Endothelial cell of umbilical vein (primary cell): ENCODE data around the gene TJP1. TPM values are rescaled to one million over a fixed set of nuclear protein-coding genes. Genes with fewer than 3 reads are reported as not detected.

ENCODE experiments used
- BruUV-seq: library from RNA; stranded (reverse); fragments of 400-500 nt; replicated peaks from 2 replicates; lab custom pipeline; 2021; lab: Mats Ljungman, UMichigan
- CTCF ChIA-PET: fragments of 300-600, 350-600 bp; sonication (Branson Sonifier 250); formaldehyde crosslinking; loops from one replicate; lab custom pipeline; 2021; ENCODE audit warnings: antibody characterized with exemption, inconsistent platforms; lab: Charles Lee
- POLR2A ChIA-PET: fragments of 300-600, 350-600 bp; sonication (Branson Sonifier 250); formaldehyde crosslinking; loops from one replicate; lab custom pipeline; 2021; ENCODE audit warnings: antibody characterized with exemption, inconsistent platforms; lab: Charles Lee
- DNase-seq: peaks from one replicate; pipeline ENCODE4 v3.0.0-alpha.2; 2011; ENCODE audit warnings: low read depth, low spot score
- FAIRE-seq: peaks from 2 replicates; lab custom pipeline; 2011; peaks lifted over from hg19 to GRCh38; lab: Jason Lieb, UNC
- H2AFZ ChIP-seq: 2 replicates; pipeline ENCODE4 v1.6.0; 2012; ENCODE audit warnings: low read depth, low read length, control low read depth, inconsistent platforms
- H3K27ac ChIP-seq: 2 replicates; pipeline ENCODE4 v1.5.1; 2011; ENCODE audit warnings: low read depth, mild to moderate bottlenecking, control low read depth, low read length, moderate library complexity; ENCODE audit not compliant: insufficient read depth
- H3K27me3 ChIP-seq, 2 experiments: 2 replicates each; pipeline versions ENCODE4 v1.6.0 to v1.6.1; 2011; ENCODE audit warnings: low read length in 2 of 2, mixed read lengths in 1 of 2; ENCODE audit not compliant: control insufficient read depth in 2 of 2, insufficient read depth in 2 of 2
- H3K36me3 ChIP-seq, 2 experiments: 2 replicates in 1 of 2; 3 replicates in 1 of 2; pipeline ENCODE4 v1.5.1; 2011; ENCODE audit warnings: low read length in 2 of 2, mild to moderate bottlenecking in 1 of 2, moderate library complexity in 1 of 2; ENCODE audit not compliant: control insufficient read depth in 2 of 2, insufficient read depth in 2 of 2; ENCODE audit errors: extremely low read depth in 1 of 2
- H3K4me1 ChIP-seq: 3 replicates; pipeline ENCODE4 v1.5.1; 2011; ENCODE audit warnings: mild to moderate bottlenecking, low read length; ENCODE audit not compliant: control insufficient read depth, insufficient read depth; ENCODE audit errors: extremely low read depth
- H3K4me2 ChIP-seq: 2 replicates; pipeline ENCODE4 v1.6.1; 2011; ENCODE audit warnings: low read length, control low read depth, mixed read lengths; ENCODE audit not compliant: insufficient read depth
- H3K4me3 ChIP-seq, 3 experiments: fragments of 200-600 bp in 1 of 3; sonication (generic), shearing (Covaris generic) in 1 of 3; replicated peaks in 1 of 3; 2 replicates each; pipeline ENCODE4 v1.5.1; 2011 to 2016; ENCODE audit warnings: control low read depth in 3 of 3, low read length in 3 of 3, mild to moderate bottlenecking in 2 of 3, inconsistent platforms in 1 of 3, low read depth in 1 of 3, moderate library complexity in 1 of 3; ENCODE audit not compliant: insufficient read depth in 1 of 3
- H3K79me2 ChIP-seq: 2 replicates; pipeline ENCODE4 v1.6.0; 2012; ENCODE audit warnings: low read length, inconsistent platforms; ENCODE audit not compliant: control insufficient read depth, insufficient read depth
- H3K9ac ChIP-seq: replicated peaks from 2 replicates; pipeline ENCODE3; 2011; ENCODE audit warnings: low read length, control low read depth; ENCODE audit not compliant: insufficient read depth; ENCODE audit errors: extremely low read depth
- H3K9me1 ChIP-seq: replicated peaks from 3 replicates; pipeline ENCODE4 v1.6.0; 2011; ENCODE audit warnings: mild to moderate bottlenecking, low read length; ENCODE audit not compliant: control insufficient read depth, insufficient read depth; ENCODE audit errors: extremely low read depth
- H3K9me3 ChIP-seq: replicated peaks from 2 replicates; pipeline ENCODE4 v1.5.1; 2012; ENCODE audit warnings: low read length, inconsistent platforms; ENCODE audit not compliant: control insufficient read depth, insufficient read depth
- H4K20me1 ChIP-seq: replicated peaks from 2 replicates; pipeline ENCODE3; 2011; ENCODE audit warnings: mild to moderate bottlenecking, low read length; ENCODE audit not compliant: control insufficient read depth, insufficient read depth; ENCODE audit errors: extremely low read depth
- CTCF ChIP-seq, 2 donors: IDR thresholded peaks; 1 replicate in 1 of 2; 2 replicates in 1 of 2; pipeline ENCODE4 v1.5.1; 2011; ENCODE audit warnings: low read length in 2 of 2, mild to moderate bottlenecking in 2 of 2, moderate library complexity in 2 of 2, control low read depth in 1 of 2, inconsistent platforms in 1 of 2, low read depth in 1 of 2; ENCODE audit not compliant: insufficient read depth in 1 of 2; ENCODE audit errors: extremely low read depth in 1 of 2
- EZH2 ChIP-seq: IDR thresholded peaks from 2 replicates; pipeline ENCODE4 v1.6.1; 2012; ENCODE audit warnings: borderline replicate concordance, low read depth, mild to moderate bottlenecking, moderate library complexity, low read length, inconsistent platforms; ENCODE audit not compliant: severe bottlenecking
- FOS ChIP-seq: IDR thresholded peaks from 2 replicates; pipeline ENCODE4 v1.6.1; 2011; ENCODE audit warnings: mild to moderate bottlenecking, low read length, moderate library complexity, borderline replicate concordance; ENCODE audit not compliant: insufficient read depth
- GATA2 ChIP-seq: IDR thresholded peaks from 2 replicates; pipeline ENCODE4 v1.7.0; 2011; ENCODE audit warnings: low read depth, mild to moderate bottlenecking, moderate library complexity, mixed read lengths, low read length; ENCODE audit not compliant: insufficient read length, insufficient read depth
- JUN ChIP-seq: IDR thresholded peaks from 2 replicates; pipeline ENCODE4 v1.6.1; 2011; ENCODE audit warnings: borderline replicate concordance, low read depth; ENCODE audit not compliant: insufficient read length, insufficient read depth
- MAX ChIP-seq: IDR thresholded peaks from 2 replicates; pipeline ENCODE4 v1.6.1; 2011; ENCODE audit not compliant: insufficient read depth, insufficient read length
- MYC ChIP-seq: IDR thresholded peaks from one replicate; pipeline ENCODE4 v1.6.1; 2011; ENCODE audit warnings: mild to moderate bottlenecking, low read depth, low read length
- POLR2A ChIP-seq: IDR thresholded peaks from 2 replicates; pipeline ENCODE4 v1.6.1; 2012; ENCODE audit warnings: low read depth, mild to moderate bottlenecking, control low read depth, low read length
- POLR2AphosphoS5 ChIP-seq: IDR thresholded peaks from 2 replicates; pipeline ENCODE4 v1.6.1; 2012; ENCODE audit warnings: low read depth, mild to moderate bottlenecking, control low read depth, low read length, moderate library complexity; ENCODE audit not compliant: insufficient read depth
- dilution Hi-C: fragments of 300-500 bp; cut with MboI; formaldehyde crosslinking; loops from one replicate; pipeline ENCODE4 v1.15.0; 2019; ENCODE audit warnings: low sequenced_read_pairs; ENCODE audit not compliant: extremely low pct_ligation_motif_present
- intact Hi-C: fragments of 100-400 bp; cut with micrococcal nuclease; formaldehyde crosslinking; loops from one replicate; pipeline ENCODE4 v1.10.0; 2022
- polyA plus RNA-seq, 4 experiments: library from polyadenylated mRNA; depleted of rRNA in 3 of 4; stranded (reverse) in 3 of 4; unstranded in 1 of 4; fragments of >200 nt; gene quantifications; 2 replicates each; pipeline versions ENCODE4 v1.2.1 to v1.2.3, GENCODE V29; 2011 to 2012; ENCODE audit warnings: missing spikeins in 1 of 4
- total RNA-seq: library from RNA; stranded (reverse); gene quantifications from 2 replicates; pipeline ENCODE4 v1.2.3, GENCODE V29; 2021

TJP1 gene
- total and polyA plus RNA-seq, 2 donors (not counting 3 experiments of a cell fraction or from before 2014, with no cell fraction given) = 45.6 to 128 TPM

GRCh38 chr15:29812384-29812694 lies 9.9 kb downstream of the TJP1 start:
- no TSS peak for BruUV-seq
- TF ChIP-seq FOS = no peak
- no peak for TF ChIP-seq JUN
- H3K36me3 ChIP-seq = no peaks in the 10 kb centered on the region
- dilution Hi-C loops (no loop called here), intact Hi-C loops (no loop called here)
- no peak overlapping the region for H3K4me2 ChIP-seq
- FAIRE-seq (peak; percentile 59), DNase-seq (peak; percentile 54)
- peaks cover 99% of the 10 kb centered on the region for H3K79me2 ChIP-seq
- no peaks in the 10 kb centered on the region for H3K9me1 ChIP-seq
- ChIA-PET CTCF (interaction anchor here (1.1 to 1.7 kb wide), 4 partner anchors 9 to 114 kb away, joined by 3 to 4 read pairs (median 4); no protein-coding TSS in a partner anchor), POLR2A (no interaction called here)
- H3K27me3 ChIP-seq = no peaks in the 10 kb centered on the region
- H3K4me1 ChIP-seq = peaks cover 18% of the 10 kb centered on the region
- no peak overlapping the region for H2AFZ ChIP-seq
- no peaks in the 10 kb centered on the region for H3K9me3 ChIP-seq
- H3K4me3 ChIP-seq = no peak overlapping the region
- H3K9ac ChIP-seq = no peak overlapping the region
- H3K27ac ChIP-seq = no peak overlapping the region
- peaks cover 17% of the 10 kb centered on the region for H4K20me1 ChIP-seq

DNA sequence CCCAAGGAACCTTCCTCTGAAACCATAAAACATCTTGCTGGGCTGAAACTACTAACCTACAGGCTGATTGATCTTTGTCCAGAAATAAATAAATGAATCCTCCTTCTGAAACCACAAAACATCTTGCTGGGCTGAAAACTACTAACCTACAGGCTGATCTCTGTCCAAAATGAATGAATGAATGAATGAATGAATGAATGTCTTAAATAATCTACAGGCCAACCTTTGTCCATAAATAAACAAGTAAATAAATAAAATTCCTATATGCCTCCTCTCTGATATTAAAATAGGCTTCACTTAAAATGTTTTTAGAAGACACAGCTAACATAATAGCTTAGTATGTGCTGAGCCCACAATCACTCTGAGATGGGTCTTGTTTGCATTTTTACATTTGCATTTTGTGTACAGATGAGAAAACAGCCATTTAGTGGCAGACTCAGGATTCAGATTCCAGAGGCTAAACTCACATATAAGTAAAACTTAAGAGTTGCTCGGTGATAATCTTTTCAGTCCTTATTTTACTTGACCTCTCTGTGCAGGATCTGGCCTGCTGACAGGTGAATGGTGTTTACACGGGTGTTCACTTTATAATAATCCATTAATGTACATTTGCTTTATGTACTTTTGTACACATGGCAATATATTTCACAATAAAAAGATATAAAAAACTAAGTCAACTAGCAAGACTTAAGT lies 10.4 kb downstream of the TJP1 start:
- Histone ChIP-seq H2AFZ (no peak overlapping the region), H3K27me3 (no peaks in the 10 kb centered on the region), H4K20me1 (peaks cover 18% of the 10 kb centered on the region), H3K4me2 (no peak overlapping the region), H3K79me2 (peaks cover 99% of the 10 kb centered on the region), H3K9ac (no peak overlapping the region), H3K4me1 (peaks cover 18% of the 10 kb centered on the region), H3K9me1 (no peaks in the 10 kb centered on the region), H3K36me3 (no peaks in the 10 kb centered on the region), H3K9me3 (no peaks in the 10 kb centered on the region), H3K4me3 (no peak overlapping the region), H3K27ac (no peak overlapping the region)
- ChIA-PET CTCF (interaction anchor here (1.1 to 1.7 kb wide), 3 partner anchors 10 to 64 kb away, joined by 3 to 4 read pairs (median 3); no protein-coding TSS in a partner anchor), POLR2A (no interaction called here)
- no TSS peak for BruUV-seq
- intact Hi-C loops = no loop called here
- TF ChIP-seq MAX = no peak
- TF ChIP-seq GATA2 = no peak
- no peak for TF ChIP-seq MYC
- no peak for TF ChIP-seq POLR2AphosphoS5
- no peak for TF ChIP-seq EZH2
- TF ChIP-seq FOS = no peak
- TF ChIP-seq CTCF (IDR thresholded peaks at IDR 0.05; ENCODE audit: extremely low read depth in 1 of 2, insufficient read depth in 1 of 2, low read depth in 1 of 2, low read length in 2 of 2) = no peak
- TF ChIP-seq POLR2A = no peak
- no peak for TF ChIP-seq JUN
- no peak for FAIRE-seq
- dilution Hi-C loops = no loop called here
- no peak for DNase-seq
